A549 (cell line): ENCODE data around the gene CARD19. TPM values are rescaled to one million over a fixed set of nuclear protein-coding genes. Genes with fewer than 3 reads are reported as not detected.
A peak's percentile ranks its signal among the peaks of the same experiment; 100 is the strongest.

Experiments
- ATAC-seq, 2 experiments: fragments of 200-7000 bp in 1 of 2; fragments of >200 bp in 1 of 2; cut with Nextera tagmentation in 1 of 2; cut with Tn5 transposase in 1 of 2; 3 replicates each; pipeline versions ENCODE4 v1.8.0 to v1.9.1; 2018 to 2020; ENCODE audit warnings: mild to moderate bottlenecking in 1 of 2, moderate library complexity in 1 of 2
- CTCF ChIA-PET: fragments of 300-600 bp; sonication (Branson Sonifier 250); formaldehyde crosslinking; extraction: SDS; loops from one replicate; lab custom pipeline; 2021; ENCODE audit warnings: antibody characterized with exemption, inconsistent platforms; lab: Yijun Ruan, JAX
- POLR2A ChIA-PET: fragments of 350-600 bp; formaldehyde crosslinking; extraction: SDS; loops from one replicate; lab custom pipeline; 2021; ENCODE audit warnings: antibody characterized with exemption, inconsistent platforms; lab: Yijun Ruan, JAX
- DNase-seq, 2 experiments: peaks; one replicate each; pipeline versions ENCODE4 v3.0.0 to v3.0.0-alpha.2; 2011 to 2016; ENCODE audit warnings: low read depth in 1 of 2, low spot score in 1 of 2
- FAIRE-seq: peaks from 2 replicates; lab custom pipeline; 2011; peaks lifted over from hg19 to GRCh38; lab: Jason Lieb, UNC
- H3K27ac ChIP-seq, 2 experiments: fragments of >200 bp; sonication (Bioruptor Twin); formaldehyde crosslinking; 3 replicates each; pipeline ENCODE4 v1.5.1; 2016 to 2017
- H3K4me1 ChIP-seq: fragments of >200 bp; sonication (Bioruptor Twin); formaldehyde crosslinking; 3 replicates; pipeline ENCODE4 v1.6.1; 2016
- H3K4me2 ChIP-seq: fragments of >200 bp; sonication (Bioruptor Twin); formaldehyde crosslinking; 3 replicates; pipeline ENCODE4 v1.6.1; 2016
- H3K4me3 ChIP-seq: fragments of >200 bp; sonication (Bioruptor Twin); formaldehyde crosslinking; 3 replicates; pipeline ENCODE4 v1.5.1; 2016
- H3K9me3 ChIP-seq: fragments of >200 bp; sonication (Bioruptor Twin); formaldehyde crosslinking; 3 replicates; pipeline ENCODE4 v1.6.1; 2016
- BHLHE40 ChIP-seq: IDR thresholded peaks from 2 replicates; pipeline ENCODE4 v1.6.1; 2012; ENCODE audit warnings: low read depth, low read length, inconsistent platforms
- CEBPB ChIP-seq, 2 experiments: fragments of >200 bp in 1 of 2; sonication (Bioruptor Twin) in 1 of 2; formaldehyde crosslinking in 1 of 2; IDR thresholded peaks; 2 replicates each; pipeline ENCODE4 v1.6.1; 2012 to 2016
- EHF ChIP-seq: fragments of 250-450 bp; sonication (Bioruptor Pico); IDR thresholded peaks from 2 replicates; pipeline ENCODE4 v1.5.0; 2020; ENCODE audit warnings: mild to moderate bottlenecking
- EHMT2 ChIP-seq: fragments of 200-600 bp; sonication (generic); IDR thresholded peaks from 2 replicates; pipeline ENCODE4 v1.6.1; 2016; ENCODE audit warnings: antibody characterized with exemption, low read depth, mild to moderate bottlenecking, moderate library complexity
- FOSL2 ChIP-seq, 2 experiments: fragments of 450-650 bp in 1 of 2; fragments of >200 bp in 1 of 2; sonication (Bioruptor Twin) in 1 of 2; formaldehyde crosslinking; IDR thresholded peaks; 2 replicates each; pipeline versions ENCODE4 v1.5.0 to v1.6.1; 2016 to 2020; ENCODE audit warnings: mild to moderate bottlenecking in 1 of 2, moderate library complexity in 1 of 2
- HES2 ChIP-seq: fragments of >200 bp; sonication (Bioruptor Twin); formaldehyde crosslinking; IDR thresholded peaks from 2 replicates; pipeline ENCODE4 v1.6.1; 2016
- HMGXB4 ChIP-seq: fragments of 250-450 bp; sonication (Bioruptor Pico); IDR thresholded peaks from 2 replicates; pipeline ENCODE4 v1.5.0; 2021; ENCODE audit warnings: mild to moderate bottlenecking, moderate library complexity, borderline replicate concordance
- HOXB13 ChIP-seq: fragments of 250-450 bp; sonication (Bioruptor Pico); IDR thresholded peaks from 2 replicates; pipeline ENCODE4 v1.5.0; 2020; ENCODE audit warnings: low read depth, mild to moderate bottlenecking, moderate library complexity
- HOXB5 ChIP-seq: fragments of 250-450 bp; sonication (Bioruptor Pico); IDR thresholded peaks from 2 replicates; pipeline ENCODE4 v1.5.0; 2020; ENCODE audit warnings: mild to moderate bottlenecking, moderate library complexity
- MAFK ChIP-seq: fragments of 450-650 bp; IDR thresholded peaks from 2 replicates; pipeline ENCODE4 v1.6.1; 2014; ENCODE audit not compliant: partially characterized antibody
- MYC ChIP-seq: IDR thresholded peaks from 2 replicates; pipeline ENCODE4 v1.6.1; 2012; ENCODE audit warnings: mild to moderate bottlenecking, inconsistent platforms, low read length, improper control_type of control experiment, borderline replicate concordance
- POLR2A ChIP-seq: IDR thresholded peaks from 2 replicates; pipeline ENCODE4 v1.6.1; 2012; ENCODE audit warnings: mild to moderate bottlenecking, low read length
- POLR2AphosphoS2 ChIP-seq: conservative IDR thresholded peaks from 2 replicates; pipeline ENCODE4 v1.6.1; 2012; ENCODE audit warnings: low read length, improper control_type of control experiment, inconsistent platforms
- RAD21 ChIP-seq, 2 experiments: fragments of >200 bp in 1 of 2; sonication (Bioruptor Twin) in 1 of 2; formaldehyde crosslinking in 1 of 2; IDR thresholded peaks in 1 of 2; conservative IDR thresholded peaks in 1 of 2; 2 replicates in 1 of 2; 3 replicates in 1 of 2; pipeline ENCODE4 v1.6.1; 2012 to 2018; ENCODE audit warnings: inconsistent platforms in 1 of 2
- RARB ChIP-seq: fragments of 250-450 bp; sonication (Bioruptor Pico); IDR thresholded peaks from 2 replicates; pipeline ENCODE4 v1.8.0; 2021; ENCODE audit warnings: mild to moderate bottlenecking, moderate library complexity
- RFX5 ChIP-seq: fragments of 450-650 bp; IDR thresholded peaks from 2 replicates; pipeline ENCODE4 v1.7.1; 2014; ENCODE audit warnings: antibody characterized with exemption, mild to moderate bottlenecking, moderate library complexity
- RNF2 ChIP-seq: fragments of 200-600 bp; sonication (generic); IDR thresholded peaks from 2 replicates; pipeline ENCODE4 v1.6.1; 2016; ENCODE audit warnings: low read depth, mild to moderate bottlenecking, antibody characterized with exemption, moderate library complexity, borderline replicate concordance
- TFCP2L1 ChIP-seq: fragments of 250-450 bp; sonication (Bioruptor Pico); IDR thresholded peaks from 2 replicates; pipeline ENCODE4 v1.5.0; 2021; ENCODE audit warnings: mild to moderate bottlenecking
- ZC3H11A ChIP-seq: fragments of 450-650 bp; IDR thresholded peaks from 2 replicates; pipeline ENCODE4 v1.6.1; 2014; ENCODE audit warnings: antibody characterized with exemption, mild to moderate bottlenecking
- ZFP36 ChIP-seq: fragments of 450-650 bp; IDR thresholded peaks from 2 replicates; pipeline ENCODE4 v1.6.1; 2014; ENCODE audit warnings: borderline replicate concordance; ENCODE audit not compliant: partially characterized antibody
- ZSCAN20 ChIP-seq: fragments of 250-450 bp; sonication (Bioruptor Pico); IDR thresholded peaks from 2 replicates; pipeline ENCODE4 v1.8.0; 2022; ENCODE audit warnings: mild to moderate bottlenecking, moderate library complexity
- WGBS: methylation state at CpG from one replicate; pipeline ENCODE4 v1.1.6; 2017; ENCODE audit errors: missing lambda C conversion rate; 5-methylcytosine and 5-hydroxymethylcytosine counted together
- polyA plus RNA-seq, 4 experiments: library from polyadenylated mRNA; depleted of rRNA in 3 of 4; stranded (reverse); fragments of >200 nt; fragmentation: RNase III in 1 of 4; extraction: RNeasy Plus Mini Kit Qiagen cat#74134 plus additional on column Dnase treatment in 1 of 4; gene quantifications; 2 replicates in 3 of 4; 3 replicates in 1 of 4; pipeline ENCODE4 v1.2.3, GENCODE V29; 2011 to 2017
- TF ChIP-seq, protein P1 (sequence below): IDR thresholded peaks from 2 replicates; pipeline ENCODE4 v1.6.1; 2012; ENCODE audit warnings: low read depth, borderline replicate concordance
- TF ChIP-seq, protein P2 (sequence below): fragments of >200 bp; sonication (Bioruptor Twin); formaldehyde crosslinking; IDR thresholded peaks from 3 replicates; pipeline ENCODE4 v1.5.1; 2016
- TF ChIP-seq, protein P3 (sequence below): fragments of 450-650 bp; IDR thresholded peaks from 2 replicates; pipeline ENCODE4 v1.6.1; 2014; ENCODE audit warnings: antibody characterized with exemption

The CARD19 gene
- polyA plus RNA-seq, 2 of the 4 experiments (the other 2 are of a cell fraction) = 27.6 to 30.3 TPM

- 65% methylated on average over 12 of the region's 14 CpGs for WGBS
These were observed 58.4 kb downstream of the CARD19 start for GRCh38 chr9:93154293-93154903.

GRCh38 chr9:93155716-93156474 lies 59.9 kb downstream of the CARD19 start:
- FAIRE-seq (no peak), DNase-seq (no peak), ATAC-seq (no peak)
- no peak for TF ChIP-seq TFCP2L1 (CRISPR knock-in tag)
- Histone ChIP-seq H3K27ac (no peak overlapping the region), H3K4me1 (peaks cover 5% of the 10 kb centered on the region; the same call in 2 of the 3 replicates), H3K4me2 (no peak overlapping the region), H3K9me3 (no peaks in the 10 kb centered on the region), H3K4me3 (no peak overlapping the region)
- ChIA-PET CTCF (interaction anchor here (1.0 to 10.5 kb wide), 8 partner anchors 11 to 410 kb away, joined by 3 to 158 read pairs (median 6); no protein-coding TSS in a partner anchor), POLR2A (no interaction called here)
- WGBS = 90% methylated on average over 16 of the region's 16 CpGs

More at GRCh38 chr9:93154293-93154903, 58.4 kb downstream of the CARD19 start:
- DNase-seq (peak; percentile 47 to 76), FAIRE-seq (no peak), ATAC-seq (peak; percentile 71 to 86)
- no peak for TF ChIP-seq EHF (CRISPR knock-in tag)
- TF ChIP-seq, protein P1, sequence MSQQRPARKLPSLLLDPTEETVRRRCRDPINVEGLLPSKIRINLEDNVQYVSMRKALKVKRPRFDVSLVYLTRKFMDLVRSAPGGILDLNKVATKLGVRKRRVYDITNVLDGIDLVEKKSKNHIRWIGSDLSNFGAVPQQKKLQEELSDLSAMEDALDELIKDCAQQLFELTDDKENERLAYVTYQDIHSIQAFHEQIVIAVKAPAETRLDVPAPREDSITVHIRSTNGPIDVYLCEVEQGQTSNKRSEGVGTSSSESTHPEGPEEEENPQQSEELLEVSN = no peak
- TF ChIP-seq POLR2A = no peak
- TF ChIP-seq RAD21 (conservative IDR thresholded peaks at IDR 0.05 in 1 of 2, IDR thresholded peaks at IDR 0.05 in 1 of 2) = peak; percentile 24 to 51; a peak in 2 of 5 replicates
- no peak for TF ChIP-seq HOXB5 (CRISPR knock-in tag)
- TF ChIP-seq, protein P2, sequence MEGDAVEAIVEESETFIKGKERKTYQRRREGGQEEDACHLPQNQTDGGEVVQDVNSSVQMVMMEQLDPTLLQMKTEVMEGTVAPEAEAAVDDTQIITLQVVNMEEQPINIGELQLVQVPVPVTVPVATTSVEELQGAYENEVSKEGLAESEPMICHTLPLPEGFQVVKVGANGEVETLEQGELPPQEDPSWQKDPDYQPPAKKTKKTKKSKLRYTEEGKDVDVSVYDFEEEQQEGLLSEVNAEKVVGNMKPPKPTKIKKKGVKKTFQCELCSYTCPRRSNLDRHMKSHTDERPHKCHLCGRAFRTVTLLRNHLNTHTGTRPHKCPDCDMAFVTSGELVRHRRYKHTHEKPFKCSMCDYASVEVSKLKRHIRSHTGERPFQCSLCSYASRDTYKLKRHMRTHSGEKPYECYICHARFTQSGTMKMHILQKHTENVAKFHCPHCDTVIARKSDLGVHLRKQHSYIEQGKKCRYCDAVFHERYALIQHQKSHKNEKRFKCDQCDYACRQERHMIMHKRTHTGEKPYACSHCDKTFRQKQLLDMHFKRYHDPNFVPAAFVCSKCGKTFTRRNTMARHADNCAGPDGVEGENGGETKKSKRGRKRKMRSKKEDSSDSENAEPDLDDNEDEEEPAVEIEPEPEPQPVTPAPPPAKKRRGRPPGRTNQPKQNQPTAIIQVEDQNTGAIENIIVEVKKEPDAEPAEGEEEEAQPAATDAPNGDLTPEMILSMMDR = peak; percentile 46
- TF ChIP-seq RFX5 = no peak
- Histone ChIP-seq H3K4me2 (no peak overlapping the region), H3K4me1 (peaks cover under 1% of the 10 kb centered on the region; the same call in 1 of the 3 replicates), H3K27ac (no peak overlapping the region), H3K9me3 (no peaks in the 10 kb centered on the region), H3K4me3 (no peak overlapping the region)
- ChIA-PET CTCF (interaction anchor here (0.6 to 3.4 kb wide), 17 partner anchors 9 to 412 kb away, joined by 3 to 22 read pairs (median 4); no protein-coding TSS in a partner anchor), POLR2A (interaction anchor here (1.0 kb wide), 1 partner anchor 20 kb away, joined by 3 read pairs; the partner anchor contains the start of gene NINJ1)

GRCh38 chr9:93156475-93157008 lies 60.5 kb downstream of the CARD19 start:
- H3K4me2 ChIP-seq = no peak overlapping the region
- H3K27ac ChIP-seq = no peak overlapping the region
- H3K4me3 ChIP-seq = no peak overlapping the region
- TF ChIP-seq EHF (CRISPR knock-in tag) (no peak), RARB (CRISPR knock-in tag) (no peak), MYC (no peak), HMGXB4 (CRISPR knock-in tag) (no peak), HOXB13 (CRISPR knock-in tag) (no peak), MAFK (no peak), HES2 (no peak), FOSL2 (IDR thresholded peaks at IDR 0.05) (no peak), FOSL2 (CRISPR knock-in tag; IDR thresholded peaks at IDR 0.05) (no peak), RFX5 (no peak), HOXB5 (CRISPR knock-in tag) (no peak), POLR2AphosphoS2 (no peak), ZSCAN20 (no peak), ZC3H11A (no peak), EHMT2 (no peak), ZFP36 (no peak), RNF2 (no peak), BHLHE40 (no peak), CEBPB (IDR thresholded peaks at IDR 0.05) (no peak)
- TF ChIP-seq, protein P3, sequence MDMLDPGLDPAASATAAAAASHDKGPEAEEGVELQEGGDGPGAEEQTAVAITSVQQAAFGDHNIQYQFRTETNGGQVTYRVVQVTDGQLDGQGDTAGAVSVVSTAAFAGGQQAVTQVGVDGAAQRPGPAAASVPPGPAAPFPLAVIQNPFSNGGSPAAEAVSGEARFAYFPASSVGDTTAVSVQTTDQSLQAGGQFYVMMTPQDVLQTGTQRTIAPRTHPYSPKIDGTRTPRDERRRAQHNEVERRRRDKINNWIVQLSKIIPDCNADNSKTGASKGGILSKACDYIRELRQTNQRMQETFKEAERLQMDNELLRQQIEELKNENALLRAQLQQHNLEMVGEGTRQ = no peak
- peaks cover 5% of the 10 kb centered on the region; the same call in 2 of the 3 replicates for H3K4me1 ChIP-seq
- DNase-seq (no peak), ATAC-seq (no peak), FAIRE-seq (no peak)
- CTCF ChIA-PET = interaction anchor here (1.0 to 10.5 kb wide), 5 partner anchors 12 to 410 kb away, joined by 3 to 158 read pairs (median 7); no protein-coding TSS in a partner anchor
- no peaks in the 10 kb centered on the region for H3K9me3 ChIP-seq
- WGBS = 89% methylated on average over 11 of the region's 11 CpGs
- POLR2A ChIA-PET = no interaction called here
